Omental fat pad (tissue), 4 donors: ENCODE data around the gene ZNF638. TPM values are rescaled to one million over a fixed set of nuclear protein-coding genes. Genes with fewer than 3 reads are reported as not detected.

ENCODE experiments used
- ATAC-seq: fragments of 150-250 bp; one replicate; pipeline ENCODE4 v1.9.1; 2016; ENCODE audit warnings: mild to moderate bottlenecking, moderate library complexity; ENCODE audit not compliant: low FRiP score
- DNase-seq: peaks from one replicate; pipeline ENCODE4 v3.0.0-alpha.2; 2019; ENCODE audit warnings: low spot score
- CTCF ChIP-seq, 3 donors: fragments of 450-650 bp; IDR thresholded peaks; one replicate each; pipeline ENCODE4 v1.5.1; 2016 to 2017; ENCODE audit warnings: antibody characterized with exemption in 3 of 3, mild to moderate bottlenecking in 3 of 3, moderate library complexity in 2 of 3
- small RNA-seq: library from RNA; depleted of rRNA; stranded (forward); fragments of <200 nt; gene quantifications from one replicate; pipeline ENCODE3, GENCODE V24; 2016
- total RNA-seq, 4 donors: library from RNA; depleted of rRNA; stranded (reverse); fragments of >200 nt; gene quantifications; one replicate each; pipeline ENCODE4 v1.1.0, GENCODE V29; 2016

Gene ZNF638
- total RNA-seq, 4 donors from 2014 or later, result 112 to 264 (median 128) TPM

DNA sequence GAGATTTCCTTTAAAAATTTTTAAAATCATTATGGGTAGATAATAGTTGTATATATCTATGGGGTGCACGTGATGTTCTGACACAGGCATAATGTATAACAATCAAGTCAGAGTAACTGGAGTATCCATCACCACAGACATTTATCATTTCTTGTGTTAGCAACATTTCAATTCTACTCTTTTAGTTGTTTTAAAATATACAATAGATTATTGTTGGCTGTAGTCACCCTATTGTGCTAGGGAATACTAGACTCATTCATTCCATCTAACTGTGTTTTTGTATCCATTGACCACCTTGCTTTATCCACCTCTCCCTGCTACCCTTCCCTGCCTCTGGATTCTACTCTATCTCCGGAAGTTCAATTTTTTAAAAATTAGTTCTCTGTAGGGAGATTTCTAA, 152.8 kb downstream of the ZNF638 start:
- ATAC-seq (no peak), DNase-seq (no peak)
- no peak for TF ChIP-seq CTCF (IDR thresholded peaks at IDR 0.05)

Small RNAs within 50 kb of the gene (small RNA-seq; reads per million reads assigned to genes)
- not detected for gene RNU6-105P

Other genes starting within 250 kb of the ZNF638 start
- 10 to 100 TPM in 3 of 4 donors, 1 to 10 TPM in 1; 5.3 to 23.0 (median 11.9) TPM for gene MCEE, start 201.6 kb upstream of the ZNF638 start, total RNA-seq
- gene MPHOSPH10, start 201.1 kb upstream of the ZNF638 start, total RNA-seq, result 10 to 100 TPM; 17.9 to 38.2 (median 22.4) TPM
- gene PAIP2B, start 104.7 kb upstream of the ZNF638 start, total RNA-seq, result 1 to 10 TPM; 2.8 to 5.0 (median 4.0) TPM
- 10 to 100 TPM in 3 of 4 donors, 1 to 10 TPM in 1; 7.9 to 70.5 (median 17.8) TPM for gene DYSF, start 121.8 kb downstream of the ZNF638 start, total RNA-seq